Esophagus squamous epithelium (tissue), 5 donors: Measurements from ENCODE around the gene IFNGR1. TPM values are rescaled to one million over a fixed set of nuclear protein-coding genes. Genes with fewer than 3 reads are reported as not detected.
A peak's percentile ranks its signal among the peaks of the same experiment; 100 is the strongest.

ENCODE experiments used
- DNase-seq: peaks from one replicate; lab custom pipeline; 2025; lab: John Stamatoyannopoulos, UW
- H3K27ac ChIP-seq, 4 donors: fragments of 200-600 bp; sonication (generic); one replicate each; pipeline ENCODE4 v1.5.1; 2016 to 2019; ENCODE audit warnings: mild to moderate bottlenecking in 1 of 4
- H3K27me3 ChIP-seq, 4 donors: fragments of 200-600 bp; sonication (generic); 1 replicate in 3 of 4; 2 replicates in 1 of 4; pipeline versions ENCODE4 v1.5.1 to v1.6.0; 2017 to 2021; ENCODE audit warnings: antibody characterized with exemption in 1 of 4
- H3K36me3 ChIP-seq, 3 donors: fragments of 200-600 bp; sonication (generic); one replicate each; pipeline ENCODE4 v1.5.1; 2016 to 2019
- H3K4me1 ChIP-seq, 3 donors: fragments of 200-600 bp; sonication (generic); one replicate each; pipeline ENCODE4 v1.5.1; 2017 to 2019
- H3K4me3 ChIP-seq, 4 donors: fragments of 200-600 bp; sonication (generic); 1 replicate in 3 of 4; 2 replicates in 1 of 4; pipeline ENCODE4 v1.5.1; 2016 to 2019; ENCODE audit warnings: mild to moderate bottlenecking in 2 of 4, moderate library complexity in 1 of 4
- H3K9me3 ChIP-seq, 3 donors: fragments of 200-600 bp; sonication (generic); one replicate each; pipeline ENCODE4 v1.5.1; 2016 to 2019
- POLR2A ChIP-seq, 4 donors: fragments of 450-650 bp; IDR thresholded peaks; one replicate each; pipeline ENCODE4 v1.6.1; 2017; ENCODE audit warnings: antibody characterized with exemption in 4 of 4, mild to moderate bottlenecking in 4 of 4, moderate library complexity in 3 of 4
- WGBS, 2 donors: methylation state at CpG; one replicate each; pipeline ENCODE4 v1.1.5; 2018; 5-methylcytosine and 5-hydroxymethylcytosine counted together
- intact Hi-C: fragments of 100-400 bp; cut with DNase I; formaldehyde crosslinking; loops from one replicate; pipeline ENCODE4 v1.15.0; 2022
- total RNA-seq, 4 donors: library from RNA; depleted of rRNA; stranded (reverse); fragments of >200 nt; gene quantifications; one replicate each; pipeline ENCODE4 v1.1.0, GENCODE V29; 2016
- TF ChIP-seq, protein P1 (sequence below), 6 experiments: fragments of 450-650 bp in 4 of 6; fragments of 200-600 bp in 2 of 6; sonication (generic) in 2 of 6; IDR thresholded peaks; one replicate each; pipeline ENCODE4 v1.5.1; 2016 to 2019; ENCODE audit warnings: antibody characterized with exemption in 6 of 6, mild to moderate bottlenecking in 4 of 6, moderate library complexity in 4 of 6
- donor health status: DM: yes; HTN: yes; CAD: no.

The IFNGR1 gene
- total RNA-seq, 4 donors from 2014 or later, result 33.8 to 96.8 (median 84.8) TPM

DNA sequence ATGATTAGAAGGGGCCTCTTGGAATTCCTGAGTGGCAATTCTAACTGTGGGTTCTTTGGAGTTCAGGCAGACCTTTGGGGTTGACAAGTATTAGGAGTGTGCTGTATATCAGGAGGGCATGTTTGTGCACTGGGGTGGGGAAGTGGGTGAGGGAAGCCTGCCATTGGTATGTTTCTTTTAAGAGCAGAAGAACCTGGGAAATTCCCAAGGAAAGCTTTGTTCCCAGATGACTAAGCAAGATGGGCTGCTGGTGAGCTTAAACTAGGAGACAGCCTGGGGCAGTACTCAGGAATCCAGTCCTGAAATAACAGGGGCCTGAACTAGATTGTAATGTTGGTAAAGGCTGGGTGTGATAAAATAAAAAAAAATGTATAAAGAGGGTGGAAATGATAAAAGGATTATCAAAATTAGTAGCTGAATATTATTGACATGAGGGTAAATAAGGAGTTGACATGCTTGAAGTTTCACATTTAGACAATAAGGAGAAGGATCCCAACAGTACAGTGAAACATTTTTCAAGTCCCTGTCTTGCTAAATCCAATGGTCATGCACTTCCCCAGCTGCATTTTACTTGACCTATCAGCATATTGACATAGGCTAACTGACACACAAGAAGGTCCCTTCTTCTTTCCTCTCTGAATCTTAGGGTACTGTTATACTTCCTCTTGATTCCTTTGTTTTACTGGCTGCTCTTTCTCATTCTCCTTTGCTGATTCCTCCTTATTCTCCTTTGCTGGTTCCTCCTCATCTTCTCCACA, 18.4 kb upstream of the IFNGR1 start:
- Histone ChIP-seq H3K36me3 (no peaks in the 10 kb centered on the region), H3K4me1 (peaks cover 4 to 77% (median 60%) of the 10 kb centered on the region in 3 donors), H3K4me3 (no peak overlapping the region), H3K9me3 (no peaks in the 10 kb centered on the region), H3K27me3 (no peaks in the 10 kb centered on the region), H3K27ac (peak overlapping the region; percentile 20 to 72 (median 31))
- TF ChIP-seq, protein P1, sequence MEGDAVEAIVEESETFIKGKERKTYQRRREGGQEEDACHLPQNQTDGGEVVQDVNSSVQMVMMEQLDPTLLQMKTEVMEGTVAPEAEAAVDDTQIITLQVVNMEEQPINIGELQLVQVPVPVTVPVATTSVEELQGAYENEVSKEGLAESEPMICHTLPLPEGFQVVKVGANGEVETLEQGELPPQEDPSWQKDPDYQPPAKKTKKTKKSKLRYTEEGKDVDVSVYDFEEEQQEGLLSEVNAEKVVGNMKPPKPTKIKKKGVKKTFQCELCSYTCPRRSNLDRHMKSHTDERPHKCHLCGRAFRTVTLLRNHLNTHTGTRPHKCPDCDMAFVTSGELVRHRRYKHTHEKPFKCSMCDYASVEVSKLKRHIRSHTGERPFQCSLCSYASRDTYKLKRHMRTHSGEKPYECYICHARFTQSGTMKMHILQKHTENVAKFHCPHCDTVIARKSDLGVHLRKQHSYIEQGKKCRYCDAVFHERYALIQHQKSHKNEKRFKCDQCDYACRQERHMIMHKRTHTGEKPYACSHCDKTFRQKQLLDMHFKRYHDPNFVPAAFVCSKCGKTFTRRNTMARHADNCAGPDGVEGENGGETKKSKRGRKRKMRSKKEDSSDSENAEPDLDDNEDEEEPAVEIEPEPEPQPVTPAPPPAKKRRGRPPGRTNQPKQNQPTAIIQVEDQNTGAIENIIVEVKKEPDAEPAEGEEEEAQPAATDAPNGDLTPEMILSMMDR (IDR thresholded peaks at IDR 0.05), result no peak
- no peak for TF ChIP-seq POLR2A (IDR thresholded peaks at IDR 0.05)
- DNase-seq, result no peak
- intact Hi-C loops, result no loop called here

DNA sequence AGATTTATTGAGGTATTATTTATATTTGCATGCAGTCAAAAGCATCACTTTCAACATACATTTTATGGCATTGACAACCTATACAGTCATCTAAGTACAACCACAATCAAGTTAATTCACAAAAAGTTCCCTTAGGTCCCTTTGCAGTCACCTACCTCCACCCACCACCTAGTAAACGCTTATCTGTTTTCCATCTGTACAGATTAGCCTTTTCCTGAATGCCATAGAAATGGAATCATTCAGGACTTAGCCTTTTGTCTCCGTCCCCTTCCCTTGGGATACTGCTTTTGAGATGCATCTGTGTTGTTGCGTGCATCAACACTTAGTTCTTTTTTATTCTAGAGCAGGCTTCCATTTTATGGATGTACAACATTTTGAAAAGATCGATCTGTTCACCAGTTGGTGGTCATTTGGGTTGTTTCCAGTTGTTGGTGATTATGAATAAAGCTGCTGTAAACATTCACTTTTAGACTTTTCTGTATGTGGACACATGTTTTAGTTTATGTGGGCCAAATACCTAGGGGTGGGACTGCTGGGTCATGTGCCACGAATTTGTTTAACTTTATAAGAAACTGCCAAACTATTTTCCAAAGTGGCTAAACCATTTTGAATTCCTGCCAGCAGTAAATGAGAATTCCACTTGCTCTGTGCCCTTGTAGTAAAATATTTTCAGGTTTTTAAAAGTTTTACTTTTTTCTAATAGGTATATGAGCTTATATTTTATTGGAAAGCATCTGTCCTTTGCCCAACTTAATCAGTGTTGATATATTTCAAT, 17.6 kb upstream of the IFNGR1 start:
- Histone ChIP-seq H3K27me3 (no peaks in the 10 kb centered on the region), H3K36me3 (no peaks in the 10 kb centered on the region), H3K9me3 (no peaks in the 10 kb centered on the region), H3K27ac (peak overlapping the region; percentile 20 to 72 (median 31)), H3K4me3 (no peak overlapping the region), H3K4me1 (peaks cover 4 to 76% (median 57%) of the 10 kb centered on the region in 3 donors)
- intact Hi-C loops, result no loop called here
- WGBS, 2 donors, result 60 to 65% methylated on average over 5 of the region's 5 CpGs
- no peak for TF ChIP-seq POLR2A (IDR thresholded peaks at IDR 0.05)
- TF ChIP-seq, protein P1 (IDR thresholded peaks at IDR 0.05), result no peak
- no peak for DNase-seq

DNA sequence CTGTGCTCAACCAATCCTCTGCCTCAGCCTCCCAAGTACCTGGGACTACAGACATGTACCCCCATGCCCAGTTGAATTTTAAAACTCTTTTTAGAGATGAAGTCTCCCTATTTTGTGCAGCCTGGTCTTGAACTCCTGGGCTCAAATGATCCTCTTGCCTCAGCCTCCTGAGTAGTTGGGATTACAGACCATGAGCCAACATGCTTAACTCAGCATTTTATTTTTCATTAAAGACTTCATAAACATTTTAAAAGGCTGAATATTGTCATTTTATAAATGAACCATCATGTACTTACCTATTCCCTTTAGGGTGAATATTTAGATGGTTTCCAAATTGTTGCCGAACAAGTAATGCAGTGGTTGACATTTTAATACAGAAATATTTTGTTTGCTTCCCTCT, 16.5 kb upstream of the IFNGR1 start:
- Histone ChIP-seq H3K36me3 (no peaks in the 10 kb centered on the region), H3K4me3 (no peak overlapping the region), H3K27ac (no peak overlapping the region), H3K9me3 (no peaks in the 10 kb centered on the region), H3K27me3 (no peaks in the 10 kb centered on the region), H3K4me1 (peaks cover 4 to 74% (median 49%) of the 10 kb centered on the region in 3 donors)
- TF ChIP-seq, protein P1 (IDR thresholded peaks at IDR 0.05), result no peak
- no peak for TF ChIP-seq POLR2A (IDR thresholded peaks at IDR 0.05)
- intact Hi-C loops, result no loop called here
- 74 to 100% methylated on average over 1 of the region's 1 CpG for WGBS, 2 donors
- DNase-seq, result no peak

DNA sequence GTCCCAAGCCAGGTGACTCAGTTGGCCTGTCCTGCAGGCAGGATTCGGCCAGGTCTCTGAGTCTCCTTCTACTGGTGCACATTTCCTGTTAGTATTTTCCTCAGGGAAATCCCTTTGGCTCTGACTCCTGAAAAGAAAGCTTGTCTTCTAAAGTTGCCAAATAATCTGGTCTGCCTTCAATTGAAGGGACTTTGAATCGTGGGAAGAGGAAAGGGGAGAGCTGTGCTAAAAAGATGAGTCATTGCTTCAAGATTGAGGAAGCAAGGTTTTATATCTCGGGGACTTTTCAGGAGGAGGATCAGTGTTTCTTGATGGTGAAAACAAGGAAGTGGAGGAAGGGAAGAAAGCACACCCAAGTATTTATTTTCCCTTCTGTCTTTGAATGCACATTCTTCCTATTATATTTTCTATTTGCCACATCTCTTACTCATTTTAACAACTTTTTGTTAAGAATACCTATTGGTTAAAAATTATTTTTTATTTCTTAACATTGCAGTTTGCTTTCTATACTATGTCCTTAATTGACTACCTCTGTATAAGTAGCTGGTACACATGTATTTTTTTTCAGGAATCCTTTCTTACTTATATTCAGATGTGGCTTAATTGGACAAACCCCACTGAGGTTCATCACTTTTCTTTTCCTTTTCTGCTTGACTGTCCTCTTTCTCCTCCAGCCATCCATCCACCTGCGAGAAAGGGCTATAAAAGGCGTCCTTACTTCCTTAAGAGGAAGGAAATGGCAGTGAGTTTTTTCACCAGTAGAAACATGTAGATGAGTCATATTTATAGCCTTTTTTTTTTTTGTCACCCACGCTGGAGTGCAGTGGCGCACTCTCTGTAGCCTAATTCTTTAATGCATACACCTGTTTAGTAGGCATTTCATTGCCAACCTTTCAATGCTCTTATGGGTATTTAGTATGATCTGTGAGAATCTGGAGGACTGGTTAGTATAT, 15.0 kb upstream of the IFNGR1 start:
- DNase-seq, result no peak
- peak overlapping the region in 1 of 4 donors; percentile 6 for H3K4me3 ChIP-seq
- H3K27me3 ChIP-seq, result no peaks in the 10 kb centered on the region
- H3K4me1 ChIP-seq, result peaks cover 4 to 59% (median 43%) of the 10 kb centered on the region in 3 donors
- H3K27ac ChIP-seq, result peak overlapping the region; percentile 65 to 82 (median 70)
- no peaks in the 10 kb centered on the region for H3K36me3 ChIP-seq
- intact Hi-C loops, result no loop called here
- WGBS, 2 donors, result 15 to 18% methylated on average over 7 of the region's 7 CpGs
- no peak for TF ChIP-seq POLR2A (IDR thresholded peaks at IDR 0.05)
- TF ChIP-seq, protein P1 (IDR thresholded peaks at IDR 0.05), result no peak
- no peaks in the 10 kb centered on the region for H3K9me3 ChIP-seq
